H1 (cell line): ENCODE measurements around the gene NCBP2.

Experiments
- CTCF ChIP-seq, 3 experiments: IDR thresholded peaks; 1 replicate in 2 of 3; 2 replicates in 1 of 3; pipeline versions ENCODE4 v1.5.1 to v1.6.1; 2011; ENCODE audit warnings: low read length in 3 of 3, mild to moderate bottlenecking in 3 of 3, inconsistent platforms in 2 of 3, low read depth in 1 of 3, moderate library complexity in 1 of 3; ENCODE audit not compliant: insufficient read depth in 1 of 3; ENCODE audit errors: control extremely low read depth in 1 of 3
- GABPA ChIP-seq: IDR thresholded peaks from 2 replicates; pipeline ENCODE4 v1.6.1; 2011; ENCODE audit warnings: mild to moderate bottlenecking, low read length, moderate library complexity, borderline replicate concordance; ENCODE audit not compliant: insufficient read depth
- HDAC2 ChIP-seq, 2 experiments: fragments of 300-600 bp in 1 of 2; sonication (generic) in 1 of 2; IDR thresholded peaks; 2 replicates each; pipeline ENCODE4 v1.6.1; 2011 to 2012; ENCODE audit warnings: low read depth in 2 of 2, low read length in 2 of 2, mild to moderate bottlenecking in 2 of 2, moderate library complexity in 2 of 2, borderline replicate concordance in 1 of 2, inconsistent platforms in 1 of 2
- KDM1A ChIP-seq: fragments of 200-600, 300-600 bp; sonication (generic); IDR thresholded peaks from 2 replicates; pipeline ENCODE4 v1.7.1; 2016; ENCODE audit warnings: mild to moderate bottlenecking, low read length, borderline replicate concordance
- POLR2A ChIP-seq, 2 experiments: IDR thresholded peaks; 1 replicate in 1 of 2; 2 replicates in 1 of 2; pipeline ENCODE4 v1.6.1; 2011; ENCODE audit warnings: low read depth in 2 of 2, low read length in 2 of 2, mild to moderate bottlenecking in 2 of 2; ENCODE audit errors: control extremely low read depth in 1 of 2
- POLR2AphosphoS5 ChIP-seq: IDR thresholded peaks from 2 replicates; pipeline ENCODE4 v1.6.1; 2011; ENCODE audit warnings: low read depth, low read length
- RAD21 ChIP-seq, 2 experiments: IDR thresholded peaks in 1 of 2; conservative IDR thresholded peaks in 1 of 2; 2 replicates each; pipeline ENCODE4 v1.6.1; 2011; ENCODE audit warnings: low read depth in 2 of 2, low read length in 2 of 2, improper control_type of control experiment in 1 of 2, inconsistent platforms in 1 of 2, mild to moderate bottlenecking in 1 of 2, moderate library complexity in 1 of 2

- TF ChIP-seq HDAC2 (IDR thresholded peaks at IDR 0.05; ENCODE audit: borderline replicate concordance in 1 of 2, low read depth in 2 of 2, low read length in 2 of 2) (no peak), RAD21 (IDR thresholded peaks at IDR 0.05 in 1 of 2, conservative IDR thresholded peaks at IDR 0.05 in 1 of 2; ENCODE audit: low read depth in 2 of 2, low read length in 2 of 2) (no peak), POLR2A (IDR thresholded peaks at IDR 0.05; ENCODE audit: control extremely low read depth in 1 of 2, low read depth in 2 of 2, low read length in 2 of 2) (no peak), KDM1A (no peak), POLR2AphosphoS5 (no peak), GABPA (no peak), CTCF (IDR thresholded peaks at IDR 0.05; ENCODE audit: control extremely low read depth in 1 of 3, insufficient read depth in 1 of 3, low read depth in 1 of 3, low read length in 3 of 3) (no peak)
Observed at GRCh38 chr3:196981657-196982056, 39.3 kb upstream of the NCBP2 start.
